Measurements from ENCODE around the gene GNB1L.
"Not testable (repeated sequence)": the region's sequence is repeated elsewhere in the genome, so short reads cannot be mapped to it uniquely, and the experiment has no call there.

The GNB1L gene

DNA sequence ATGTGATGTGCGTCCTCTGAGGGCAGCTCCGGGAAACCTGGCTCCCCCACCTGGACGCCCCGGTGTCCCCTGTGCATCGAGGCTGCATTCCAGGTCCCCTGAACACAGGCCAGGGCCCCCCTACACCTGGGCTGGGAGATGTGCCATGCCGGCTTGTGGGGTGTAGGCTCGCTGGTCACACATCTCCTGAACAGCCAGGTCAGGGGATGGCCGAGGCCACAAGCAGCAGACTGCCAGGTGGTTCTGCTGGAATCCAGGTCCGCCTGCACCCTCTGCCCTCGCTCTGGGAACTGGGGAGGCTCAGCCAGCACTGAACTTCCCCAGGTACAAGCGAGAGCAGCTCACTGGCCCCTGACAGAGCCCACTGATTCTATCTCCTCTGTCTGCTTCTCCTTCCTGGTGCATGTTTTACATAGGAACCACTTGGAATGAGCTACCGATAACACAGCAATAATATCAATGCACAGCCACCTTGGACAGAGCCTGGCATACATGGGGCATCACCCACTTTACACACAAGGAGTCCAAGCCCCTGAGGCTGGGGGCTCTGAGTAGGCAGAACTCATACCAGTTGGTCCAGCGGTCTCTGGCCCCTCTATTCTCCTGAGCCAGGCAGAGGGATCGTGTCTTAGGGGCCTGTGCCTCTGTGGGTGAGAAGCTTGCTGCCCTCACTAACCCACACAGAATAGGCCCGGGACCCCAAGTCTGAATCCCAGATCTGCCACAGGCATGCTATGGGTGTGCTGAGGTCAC is 47.3 kb downstream of the GNB1L start:
- no peak for DNase-seq

DNA sequence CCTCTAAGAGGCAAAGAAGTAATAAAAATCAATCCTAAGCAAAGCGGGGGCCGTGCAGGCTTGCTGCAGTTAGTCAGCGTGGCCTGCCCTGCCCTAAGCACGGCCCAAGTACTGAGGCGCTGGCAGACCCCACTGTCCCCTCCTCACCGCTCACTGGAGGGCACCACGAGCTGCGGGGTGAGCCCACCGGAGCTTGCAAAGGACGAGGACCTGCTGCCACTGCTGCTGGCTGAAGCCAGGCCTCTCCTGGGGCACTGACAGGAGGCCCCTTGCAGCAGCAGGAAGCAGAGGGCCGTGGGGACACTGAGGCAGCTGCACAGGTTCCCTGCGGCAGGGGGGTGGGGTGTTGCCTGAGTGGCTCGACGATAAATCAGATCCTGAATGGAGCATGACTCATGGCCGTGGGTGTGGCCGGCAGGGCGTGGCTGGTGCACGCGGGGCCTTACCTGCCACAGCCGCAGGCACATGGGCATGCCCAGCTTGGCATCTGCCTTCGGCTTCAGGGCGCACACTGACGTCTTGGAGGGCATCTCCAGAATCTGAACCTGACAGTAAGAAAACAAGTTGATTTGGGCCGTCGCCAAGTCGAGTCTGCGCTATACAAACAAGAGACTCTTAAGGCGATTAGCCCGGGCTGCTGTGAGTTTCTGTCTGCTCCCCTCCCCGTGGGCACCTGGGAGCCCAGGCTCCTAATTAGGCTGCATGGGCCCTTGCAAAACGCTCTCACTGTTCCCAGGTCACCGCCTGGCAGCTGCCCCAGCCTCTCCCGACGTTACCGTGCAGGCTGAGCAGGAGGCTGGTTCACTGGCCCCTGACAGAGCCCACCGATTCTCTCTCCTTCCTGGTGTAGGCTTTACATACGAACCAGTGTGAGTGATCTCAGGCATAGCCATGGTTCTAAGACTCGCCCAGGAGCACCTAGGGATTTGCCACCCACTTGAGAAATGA is 48.2 kb downstream of the GNB1L start:
- DNase-seq = no peak

DNA sequence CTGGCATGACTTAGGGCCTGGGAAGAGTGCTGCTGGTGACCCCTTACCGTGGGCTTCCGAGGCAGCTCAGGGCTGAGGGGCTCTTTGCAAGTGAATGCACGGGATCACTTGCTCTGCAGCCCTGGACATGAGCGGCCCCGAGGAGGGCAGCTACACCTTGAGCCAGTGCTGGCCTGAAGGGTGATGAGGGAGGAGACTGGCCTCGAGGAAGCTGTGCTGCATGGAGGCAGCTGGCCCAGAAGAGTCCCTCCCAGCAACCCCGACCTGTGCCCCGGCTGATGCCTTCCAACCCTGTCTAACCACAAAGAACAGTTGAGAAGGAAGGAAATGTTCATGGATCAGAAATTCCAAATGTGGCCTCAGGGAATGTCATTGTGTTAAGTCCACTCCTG is 48.9 kb downstream of the GNB1L start:
- no peak for DNase-seq

DNA sequence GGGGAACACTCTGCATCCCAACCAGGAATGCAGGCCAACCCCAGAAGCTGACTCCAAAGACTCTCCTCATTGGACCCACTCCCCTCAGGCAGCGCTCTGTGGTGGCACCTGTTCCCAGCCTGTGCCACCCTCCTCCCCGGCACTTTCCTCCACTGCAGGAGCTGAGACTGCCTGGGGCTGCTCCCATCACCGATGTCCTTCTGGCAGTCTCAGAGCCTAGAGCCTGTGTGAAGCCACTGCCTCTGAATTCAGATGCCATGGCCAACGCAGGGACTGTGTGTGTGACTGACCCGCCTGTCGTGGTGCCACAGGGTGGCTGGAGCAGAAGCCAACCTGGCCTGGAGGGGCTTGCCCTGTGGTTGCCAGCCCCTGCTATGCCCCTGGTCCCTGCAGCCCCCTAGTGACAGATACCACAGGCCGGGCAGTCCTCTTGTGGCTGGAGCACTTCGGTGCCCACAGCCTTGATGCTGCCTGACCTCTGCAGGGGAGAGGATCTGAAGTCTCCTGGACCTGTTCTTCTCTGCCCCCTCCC is 50.9 kb downstream of the GNB1L start:
- DNase-seq = no peak

DNA sequence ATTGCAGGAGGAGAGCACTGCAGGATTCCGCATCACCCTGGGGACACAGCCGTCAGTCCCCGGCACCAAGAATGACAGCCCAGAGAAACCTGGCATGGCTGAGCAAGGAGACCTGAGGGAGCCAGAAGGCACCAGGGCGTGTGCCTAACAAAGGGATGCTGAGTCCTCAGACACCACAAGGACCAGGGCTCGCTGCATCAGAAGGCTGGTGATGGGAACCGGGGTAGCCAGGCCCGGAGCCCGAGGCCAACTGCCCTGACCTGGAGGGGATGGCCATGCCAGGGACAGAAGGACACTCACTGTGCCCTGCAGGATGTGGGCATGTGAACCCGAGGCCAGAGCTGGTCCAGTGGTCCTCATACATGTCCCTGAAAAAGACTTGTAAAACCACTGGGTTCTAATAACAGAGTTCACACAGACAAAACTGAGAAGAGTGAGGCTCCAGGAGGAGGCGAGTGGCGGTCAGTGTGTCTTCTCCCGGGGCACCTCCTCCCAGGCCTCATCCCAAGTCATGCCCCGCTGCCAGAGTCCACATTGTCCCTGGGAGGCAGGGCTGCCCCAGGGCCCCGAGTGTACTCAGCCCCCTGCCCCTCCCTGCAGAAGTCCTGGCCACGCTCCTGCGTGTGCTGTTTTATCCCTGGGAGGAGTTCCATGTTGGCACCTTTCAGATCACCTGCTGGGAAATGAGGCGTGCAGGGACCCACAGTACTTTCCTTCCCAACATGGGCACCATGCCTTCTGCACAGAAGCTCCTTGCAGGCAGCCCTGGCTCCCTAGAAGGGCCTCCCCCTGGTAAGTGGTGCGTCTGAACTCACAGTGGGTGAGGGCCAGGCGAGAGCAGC is 51.6 kb downstream of the GNB1L start:
- DNase-seq = no peak

DNA sequence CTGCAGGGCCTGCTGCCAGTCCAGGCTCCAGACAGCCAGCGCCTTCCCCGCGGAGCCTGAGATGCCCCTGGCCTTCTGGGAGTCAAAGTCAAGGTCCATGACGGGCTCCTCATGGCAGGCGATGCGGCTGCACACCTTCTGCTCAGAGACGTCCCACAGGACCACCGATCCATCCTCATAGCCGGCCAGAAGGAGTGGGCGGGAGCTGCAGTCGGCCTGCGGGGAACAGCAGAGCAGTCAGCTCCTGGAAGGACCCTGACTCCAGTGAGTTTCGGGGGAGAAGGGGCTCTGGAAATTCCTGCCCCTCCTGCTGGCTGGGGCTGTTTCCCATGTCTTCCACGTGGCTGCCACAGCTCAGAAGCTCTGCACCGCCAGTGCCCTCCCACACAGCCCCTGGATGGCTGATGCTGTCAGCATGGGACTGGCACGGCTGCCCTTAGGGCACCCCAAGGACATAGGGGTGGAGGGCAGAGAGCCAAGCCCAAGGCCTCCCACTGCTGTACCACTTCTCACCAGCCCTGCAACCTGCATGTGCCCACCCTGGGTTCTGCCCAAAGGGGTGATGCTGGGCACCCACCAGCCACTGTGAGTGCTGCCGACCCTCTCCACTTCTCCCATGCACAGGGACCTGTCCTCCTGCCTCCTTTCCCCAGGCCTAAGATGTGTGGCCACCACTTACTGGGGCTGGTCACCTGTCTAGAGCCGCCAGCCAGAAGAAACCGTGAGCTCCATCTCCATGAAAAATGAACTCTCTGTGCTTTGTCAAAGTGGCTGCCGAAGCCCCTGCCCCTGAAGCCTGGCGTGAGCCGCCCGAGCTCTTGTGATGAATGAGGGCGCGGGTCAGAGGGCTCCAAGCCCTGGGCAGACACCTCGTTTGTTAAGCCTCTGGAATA is 52.4 kb downstream of the GNB1L start:
- no peak for DNase-seq

DNA sequence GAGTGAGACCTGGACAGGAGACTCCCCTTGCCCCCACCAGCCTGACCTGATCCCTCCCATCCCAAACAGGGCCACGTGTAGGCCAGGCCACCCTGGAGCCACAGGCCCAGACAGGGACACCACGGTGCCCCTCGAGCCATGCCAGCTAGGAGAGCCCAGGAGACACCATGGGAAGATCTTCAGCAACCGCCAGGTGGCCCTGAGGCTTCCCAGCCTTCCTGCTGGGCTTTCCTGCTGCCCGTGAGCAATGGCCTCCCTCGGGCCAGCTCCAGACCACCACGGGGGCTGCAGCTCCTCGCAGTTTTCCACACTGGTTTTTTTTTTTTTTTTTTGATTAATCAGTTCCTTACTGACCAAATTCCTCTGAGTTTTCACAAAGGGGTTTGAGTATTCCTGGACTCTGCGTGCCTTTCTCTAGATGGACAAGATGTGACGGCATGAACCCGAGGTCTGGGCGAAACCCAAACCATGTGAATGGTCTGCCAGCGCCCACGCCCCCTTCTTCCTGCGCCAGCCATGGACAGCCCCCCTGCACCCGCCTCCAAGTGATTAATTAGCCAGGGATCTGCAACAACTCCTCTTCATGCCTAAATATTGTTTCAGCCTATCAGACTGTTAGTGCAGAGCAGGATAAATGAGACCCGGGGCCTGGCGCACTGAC is 53.2 kb downstream of the GNB1L start:
- DNase-seq = no peak

DNA sequence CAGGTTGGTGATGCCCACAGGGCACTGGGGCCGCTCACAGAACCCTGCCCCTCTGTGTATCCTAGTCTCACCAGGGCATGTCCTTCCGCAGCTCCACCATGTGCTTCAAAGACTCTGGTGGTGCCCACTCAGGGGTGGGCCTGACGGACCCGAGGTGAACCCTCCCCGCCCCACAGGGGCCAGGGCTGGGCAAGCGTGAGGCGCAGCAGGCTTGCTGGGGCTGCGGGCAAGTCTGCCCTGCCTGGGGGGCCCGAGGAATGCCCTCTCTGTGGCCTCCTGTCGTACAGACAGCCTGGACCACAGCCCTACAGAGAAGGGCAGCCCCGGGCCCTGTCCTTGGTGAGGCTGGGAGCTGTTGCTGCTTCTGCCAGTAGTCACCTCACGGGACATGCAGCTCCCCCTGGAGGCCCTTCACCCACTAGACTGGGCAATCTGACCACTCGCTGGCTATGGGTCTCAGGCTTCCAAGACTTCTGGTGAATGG is 53.9 kb downstream of the GNB1L start:
- DNase-seq = no peak

DNA sequence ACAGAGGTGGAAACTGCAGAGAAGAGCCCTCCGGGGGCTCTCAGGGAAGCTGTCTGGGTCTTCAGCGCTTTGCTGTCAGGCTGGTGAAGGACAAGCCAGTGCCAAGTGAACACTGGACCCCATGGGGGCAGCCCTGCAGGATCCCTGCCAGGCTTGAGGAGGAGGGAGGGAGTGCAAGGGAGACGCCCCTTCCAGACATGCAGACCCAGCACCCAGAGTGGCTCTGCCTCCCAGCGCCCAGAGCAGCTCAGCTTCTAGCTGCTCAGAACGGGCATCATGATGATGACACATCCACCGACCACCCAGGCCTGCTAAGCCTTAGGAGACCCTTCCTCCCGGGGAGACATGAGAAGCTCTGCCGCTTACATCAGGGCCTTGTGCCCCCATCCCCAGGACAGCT is 54.4 kb downstream of the GNB1L start:
- DNase-seq = no peak

DNA sequence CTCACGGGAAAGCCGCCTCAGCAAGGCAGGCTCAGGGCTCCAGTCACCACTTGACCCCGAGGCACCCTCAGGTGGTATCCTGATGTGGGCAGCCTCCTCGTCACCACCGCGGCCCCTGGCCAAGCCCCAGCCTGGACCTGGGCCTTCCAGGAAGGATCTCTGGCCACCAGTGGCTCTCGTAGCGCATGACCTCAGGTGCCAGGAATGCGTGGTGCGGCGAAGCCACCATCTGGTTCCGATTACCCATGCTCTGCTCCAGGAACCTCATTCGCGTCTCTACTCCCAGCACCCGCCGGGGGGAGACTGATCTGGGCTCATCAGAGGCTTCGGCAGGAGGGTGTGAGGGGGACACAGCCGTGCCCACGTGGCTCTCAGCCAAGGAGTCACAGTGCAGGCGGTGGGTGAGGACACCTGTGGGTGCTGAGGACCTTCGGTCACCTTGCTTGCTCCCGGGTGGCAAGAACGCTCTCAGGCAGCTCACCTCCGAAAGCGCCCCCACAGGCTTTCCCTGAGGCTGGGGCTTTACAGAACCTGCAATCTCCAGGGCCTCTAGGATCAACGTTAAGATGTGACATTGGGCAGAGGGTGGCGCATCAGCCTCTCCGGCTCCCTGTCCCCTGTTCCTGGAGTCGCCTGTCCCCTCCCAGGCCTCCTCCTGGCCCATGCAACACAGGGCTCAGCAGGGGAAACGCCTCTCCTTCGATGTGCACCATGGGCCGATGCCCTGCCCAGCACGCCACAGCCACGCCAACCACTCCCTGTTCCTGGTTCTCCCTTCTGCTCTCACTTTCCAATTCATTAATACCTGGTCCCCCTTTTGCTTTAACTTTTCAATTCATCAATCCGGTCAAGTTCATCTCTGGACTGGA is 55.1 kb downstream of the GNB1L start:
- DNase-seq = no peak

DNA sequence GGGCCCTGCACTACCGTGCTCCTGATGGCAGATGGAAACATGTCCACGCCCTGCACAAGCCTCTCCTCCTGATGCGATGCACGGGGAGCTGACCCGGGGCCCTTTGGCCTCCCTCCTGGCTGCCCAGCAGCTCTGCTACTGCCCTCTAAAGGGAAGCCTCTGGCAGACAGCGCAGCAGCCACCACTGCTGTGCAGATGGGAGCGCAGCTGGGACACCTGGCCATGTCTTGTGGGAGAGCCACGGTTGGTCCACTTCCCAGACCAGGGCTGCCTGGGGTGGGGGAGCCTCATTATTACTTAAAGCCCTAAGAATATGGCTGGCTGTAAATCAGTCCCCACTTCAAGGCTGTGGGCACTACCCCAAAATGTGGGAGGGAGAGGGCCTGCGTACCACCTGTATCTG is 55.8 kb downstream of the GNB1L start:
- no peak for DNase-seq

DNA sequence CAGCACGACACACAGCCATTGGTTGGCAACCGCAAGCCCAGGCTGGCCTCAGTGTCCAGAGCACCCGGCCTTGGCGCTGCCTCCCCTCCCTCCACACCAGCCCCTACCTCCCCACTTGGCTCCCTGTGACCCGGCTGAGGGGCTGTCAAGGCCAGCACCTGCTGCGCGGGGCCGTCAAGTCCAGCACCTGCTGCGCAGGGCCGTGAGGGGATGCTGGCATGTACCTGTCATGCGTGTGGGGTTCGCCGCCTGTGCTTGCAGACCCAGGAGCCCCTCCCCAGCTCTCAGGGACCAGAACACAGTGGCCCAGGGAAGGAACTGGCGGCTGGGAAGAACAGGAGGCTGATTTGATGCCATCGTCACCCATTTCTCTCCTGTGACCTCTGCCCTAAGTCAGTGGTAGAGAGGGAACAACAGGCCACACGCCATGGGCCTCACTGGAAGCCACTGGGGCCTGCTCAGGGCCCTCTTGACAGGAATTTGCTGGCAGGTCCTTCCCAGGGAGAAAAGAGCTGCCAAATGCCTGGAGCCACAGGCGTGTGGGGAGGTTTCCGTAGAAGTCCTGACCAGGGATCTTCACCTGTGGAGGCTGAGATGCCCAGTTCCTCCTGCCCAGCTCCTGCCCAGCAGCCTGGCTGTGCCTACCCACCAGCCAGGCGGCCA is 56.5 kb downstream of the GNB1L start:
- no peak for DNase-seq

DNA sequence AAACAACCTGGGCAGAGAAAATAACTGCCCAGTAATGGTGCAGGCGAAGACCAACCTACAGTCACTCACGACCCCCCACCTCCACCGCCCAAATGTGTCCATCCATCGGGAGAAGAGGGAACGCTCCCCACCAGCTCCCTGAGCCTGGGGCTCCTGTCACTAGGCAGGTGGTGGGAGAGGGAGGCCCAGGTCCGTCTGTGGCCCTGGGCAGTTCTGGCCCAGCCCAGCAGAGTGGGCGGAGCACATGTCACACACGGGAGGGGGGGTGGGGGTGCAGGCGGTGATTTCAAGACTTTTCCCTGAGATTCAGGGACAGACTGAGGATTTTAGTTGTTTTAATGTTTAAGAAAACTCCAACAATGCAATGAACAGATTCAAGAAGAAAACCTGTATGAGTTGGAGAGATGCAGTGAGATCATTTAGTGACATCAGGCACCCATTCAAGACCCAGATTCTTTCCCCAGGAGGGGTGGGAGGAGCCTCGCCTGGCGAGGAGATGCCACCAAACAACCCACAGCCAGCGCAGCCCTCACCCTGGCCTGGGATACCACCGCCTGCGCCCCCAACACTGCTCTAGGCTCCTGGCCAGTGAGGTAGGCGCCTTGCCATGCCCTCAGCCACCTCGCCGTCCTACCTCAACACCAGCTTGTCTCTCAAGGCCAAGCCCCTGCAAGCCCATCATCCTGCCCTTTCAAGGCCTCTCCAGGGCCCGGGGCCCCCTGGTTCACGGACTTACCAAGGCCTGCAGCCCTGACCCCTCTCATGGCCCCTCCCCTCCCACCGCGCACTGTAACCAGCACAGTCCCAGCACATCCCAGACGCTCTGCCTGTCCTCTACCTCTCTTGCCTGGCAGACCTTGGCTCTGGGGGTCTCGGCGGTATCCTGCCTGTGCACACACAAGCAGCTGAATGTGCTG is 57.3 kb downstream of the GNB1L start:
- no peak for DNase-seq

DNA sequence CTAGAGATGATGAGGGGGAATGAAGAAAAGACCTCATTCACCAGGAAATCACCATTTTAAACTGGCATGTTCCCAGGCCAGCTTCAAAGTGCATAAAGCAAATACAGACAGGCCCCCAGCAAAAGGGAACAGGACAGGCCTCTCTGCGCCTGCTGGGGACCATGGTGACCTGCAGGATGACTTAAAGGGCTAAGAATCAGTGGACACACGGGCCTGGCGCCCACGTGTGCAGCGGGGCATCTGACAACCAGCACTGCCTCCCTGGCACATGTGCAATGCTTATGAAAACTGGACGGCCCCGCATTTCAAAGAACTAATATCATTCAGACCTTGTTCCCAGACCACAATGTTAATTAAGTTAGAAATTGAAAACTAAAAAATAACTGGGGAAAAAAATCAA is 58.5 kb downstream of the GNB1L start:
- DNase-seq = no peak

DNA sequence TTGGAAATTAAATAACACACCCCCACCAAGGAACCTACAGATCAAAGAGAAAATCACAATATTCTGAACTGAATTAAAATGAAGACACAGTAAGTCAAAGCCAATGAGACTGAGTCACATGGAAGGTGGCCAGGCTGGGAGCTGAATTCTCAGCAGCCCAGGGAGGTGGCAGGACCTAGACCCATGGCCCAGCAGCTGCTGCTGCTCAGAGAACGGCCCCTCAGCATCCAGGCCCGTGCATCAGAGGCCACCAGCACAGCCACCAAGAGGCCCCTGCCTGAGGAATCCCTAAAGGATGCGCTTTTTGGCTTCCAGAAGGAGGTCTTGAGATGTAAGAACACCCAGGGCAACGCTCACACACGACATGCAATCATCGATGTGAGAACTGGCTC is 59.1 kb downstream of the GNB1L start:
- DNase-seq = no peak

DNA sequence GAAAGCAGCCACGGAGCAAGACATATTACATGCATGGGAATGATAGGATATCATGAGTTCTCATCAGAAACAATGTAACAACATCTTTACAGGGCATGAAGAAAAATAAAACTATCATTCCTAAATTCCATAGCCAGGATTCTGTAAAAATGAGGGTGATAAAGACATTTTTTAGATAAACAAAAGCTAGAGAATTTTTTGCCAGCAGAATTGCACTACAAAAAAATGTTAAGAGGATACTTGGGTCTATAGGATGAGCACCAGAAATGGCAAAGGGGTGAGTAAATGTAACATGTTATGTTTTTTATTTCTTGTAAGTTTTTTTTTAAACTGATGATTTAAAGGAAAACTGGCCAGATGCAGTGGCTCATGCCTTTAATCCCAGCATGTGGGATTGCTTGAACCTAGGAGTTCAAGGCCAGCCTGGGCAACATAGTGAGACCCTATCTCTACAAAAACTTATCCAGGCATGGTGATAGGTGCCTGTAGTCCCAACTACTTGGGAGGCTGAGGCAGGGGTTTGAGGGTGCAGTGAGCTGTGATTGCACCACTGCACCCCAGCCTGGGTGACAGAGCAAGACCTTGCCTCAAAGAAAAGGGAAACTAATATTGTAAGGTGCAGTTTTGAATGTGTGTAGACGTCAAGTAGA is 60.9 kb downstream of the GNB1L start:
- DNase-seq = no peak

DNA sequence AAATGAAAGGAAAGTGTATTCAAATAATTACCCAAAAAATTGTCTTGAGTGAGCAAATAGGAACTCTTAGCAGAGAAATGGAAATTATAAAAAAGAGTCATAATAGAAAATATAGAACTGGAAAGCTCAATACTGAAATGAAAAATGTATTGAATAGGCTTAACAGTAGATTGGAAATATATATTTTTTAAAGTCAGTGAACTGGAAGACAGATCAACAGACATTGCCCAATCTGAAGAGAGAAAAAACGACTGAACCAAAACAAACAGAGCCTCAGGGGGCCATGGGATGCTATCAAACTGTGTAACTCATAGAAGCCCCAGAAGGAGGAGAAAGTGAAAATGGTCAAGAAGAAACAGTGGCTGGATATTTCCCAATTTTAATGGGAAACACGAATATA is 61.5 kb downstream of the GNB1L start:
- no peak for DNase-seq

DNA sequence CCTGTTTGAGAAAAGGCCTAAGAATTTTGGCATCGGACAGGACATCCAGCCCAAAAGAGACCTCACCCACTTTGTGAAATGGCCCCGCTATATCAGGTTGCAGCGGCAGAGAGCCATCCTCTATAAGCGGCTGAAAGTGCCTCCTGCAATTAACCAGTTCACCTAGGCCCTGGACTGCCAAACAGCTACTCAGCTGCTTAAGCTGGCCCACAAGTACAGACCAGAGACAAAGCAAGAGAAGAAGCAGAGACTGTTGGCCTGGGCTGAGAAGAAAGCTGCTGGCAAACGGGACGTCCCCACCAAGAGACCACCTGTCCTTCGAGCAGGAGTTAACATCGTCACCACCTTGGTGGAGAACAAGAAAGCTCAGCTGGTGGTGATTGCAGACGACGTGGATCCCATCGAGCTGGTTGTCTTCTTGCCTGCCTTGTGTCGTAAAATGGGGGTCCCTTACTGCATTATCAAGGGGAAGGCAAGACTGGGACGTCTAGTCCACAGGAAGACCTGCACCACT is 62.2 kb downstream of the GNB1L start:
- not testable (repeated sequence) for DNase-seq

Measured in CD4-positive, alpha-beta T cell treated with Interleukin-6 for 4 hours (primary cell).